ENCODE results near the gene HIF1AN. TPM values are rescaled to one million over a fixed set of nuclear protein-coding genes. Genes with fewer than 3 reads are reported as not detected.

The HIF1AN gene
- total RNA-seq, 4 donors from 2014 or later, result 9.1 to 15.4 (median 11.1) TPM

GRCh38 chr10:100506596-100507356, 29.0 kb upstream of the HIF1AN start:
- Histone ChIP-seq H3K36me3 (peaks cover 0 to 3% of the 10 kb centered on the region in 2 donors), H3K4me3 (replicated peaks in 1 of 3) (no peak overlapping the region), H3K4me1 (no peaks in the 10 kb centered on the region), H3K9me3 (no peaks in the 10 kb centered on the region), H3K27ac (no peak overlapping the region), H3K27me3 (no peaks in the 10 kb centered on the region)
- intact Hi-C loops (cut with DNase I), result no loop called here
- DNase-seq, result no peak
- no peak for TF ChIP-seq CTCF (IDR thresholded peaks at IDR 0.05)
- no peak for TF ChIP-seq POLR2A (IDR thresholded peaks at IDR 0.05)
- 95 to 97% methylated on average over 5 of the region's 5 CpGs for WGBS, 2 donors

GRCh38 chr10:100507357-100507732, 28.4 kb upstream of the HIF1AN start:
- H3K36me3 ChIP-seq, result no peaks in the 10 kb centered on the region
- H3K4me3 ChIP-seq (replicated peaks in 1 of 3), result no peak overlapping the region
- no peaks in the 10 kb centered on the region for H3K4me1 ChIP-seq
- intact Hi-C loops (cut with DNase I), result no loop called here
- H3K27ac ChIP-seq, result no peak overlapping the region
- H3K27me3 ChIP-seq, result no peaks in the 10 kb centered on the region
- no peak for DNase-seq
- H3K9me3 ChIP-seq, result no peaks in the 10 kb centered on the region
- WGBS, 2 donors, result 86 to 95% methylated on average over 4 to 5 of the region's 5 CpGs
- TF ChIP-seq CTCF (IDR thresholded peaks at IDR 0.05) (no peak), POLR2A (IDR thresholded peaks at IDR 0.05) (no peak)

- WGBS, 2 donors, result 55 to 65% methylated on average over 1 of the region's 1 CpG
- Histone ChIP-seq H3K9me3 (no peaks in the 10 kb centered on the region), H3K27me3 (no peaks in the 10 kb centered on the region), H3K4me3 (replicated peaks in 1 of 3) (no peak overlapping the region), H3K4me1 (no peaks in the 10 kb centered on the region), H3K36me3 (no peaks in the 10 kb centered on the region), H3K27ac (no peak overlapping the region)
- DNase-seq, result no peak
- TF ChIP-seq POLR2A (IDR thresholded peaks at IDR 0.05), result no peak
- no peak for TF ChIP-seq CTCF (IDR thresholded peaks at IDR 0.05)
- intact Hi-C loops (cut with DNase I), result no loop called here
These were observed 27.5 kb upstream of the HIF1AN start for GRCh38 chr10:100508266-100508665.

GRCh38 chr10:100508691-100509150, 27.0 kb upstream of the HIF1AN start:
- H3K9me3 ChIP-seq, result no peaks in the 10 kb centered on the region
- WGBS, 2 donors, result 55% methylated on average over 3 of the region's 3 CpGs
- H3K27ac ChIP-seq, result no peak overlapping the region
- no peaks in the 10 kb centered on the region for H3K36me3 ChIP-seq
- intact Hi-C loops (cut with DNase I), result no loop called here
- TF ChIP-seq CTCF (IDR thresholded peaks at IDR 0.05) (peak in 3 of 6 experiments; percentile 8 to 31 (median 15)), POLR2A (IDR thresholded peaks at IDR 0.05) (no peak)
- DNase-seq, result no peak
- no peaks in the 10 kb centered on the region for H3K4me1 ChIP-seq
- H3K4me3 ChIP-seq (replicated peaks in 1 of 3), result no peak overlapping the region
- no peaks in the 10 kb centered on the region for H3K27me3 ChIP-seq

- Histone ChIP-seq H3K36me3 (no peaks in the 10 kb centered on the region), H3K4me3 (replicated peaks in 1 of 3) (no peak overlapping the region), H3K27ac (no peak overlapping the region), H3K9me3 (no peaks in the 10 kb centered on the region), H3K4me1 (no peaks in the 10 kb centered on the region), H3K27me3 (no peaks in the 10 kb centered on the region)
- no peak for TF ChIP-seq POLR2A (IDR thresholded peaks at IDR 0.05)
- no peak for TF ChIP-seq CTCF (IDR thresholded peaks at IDR 0.05)
- no peak for DNase-seq
- intact Hi-C loops (cut with DNase I), result no loop called here
- WGBS, 2 donors, result 78 to 84% methylated on average over 8 of the region's 8 CpGs
These were observed 26.4 kb upstream of the HIF1AN start for GRCh38 chr10:100509241-100509840.
